Measurements from ENCODE around the gene RYR3.

DNA sequence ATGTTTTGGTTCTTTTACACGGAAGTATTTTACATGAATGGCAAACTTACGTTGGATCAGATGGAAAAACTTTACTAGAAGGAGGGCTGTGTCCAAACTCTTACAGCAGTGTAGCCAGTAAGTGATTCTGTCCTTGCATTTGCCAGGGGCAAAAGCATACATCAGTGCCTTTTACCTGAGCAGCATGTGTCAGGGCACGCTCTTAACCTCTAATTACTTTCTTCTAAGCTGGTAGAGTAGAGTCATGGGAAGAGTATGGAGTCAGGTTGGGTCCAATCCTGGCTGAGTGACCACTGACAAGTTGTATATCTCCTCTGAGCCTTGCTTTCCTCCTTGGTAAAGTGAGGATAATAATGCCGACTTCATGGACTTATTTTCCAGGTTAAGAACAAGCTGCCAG, 47.1 kb downstream of the RYR3 start:
- TF ChIP-seq CTCF (optimal IDR thresholded peaks at IDR 0.05 in 1 of 3, IDR thresholded peaks at IDR 0.05 in 1 of 3, conservative IDR thresholded peaks at IDR 0.05 in 1 of 3; ENCODE audit: extremely low read depth in 1 of 3, insufficient read depth in 2 of 3, low read length in 3 of 3) = no peak
- TF ChIP-seq EZH2 (IDR thresholded peaks at IDR 0.05; ENCODE audit: low read length) = no peak
